Dendritic cell treated with granulocyte-macrophage colony-stimulating factor and Interleukin-4, amounts not matched to agents 40 ng/mL and 50 ng/mL, for 4 days (primary cell): ENCODE measurements around the gene EMB.
"Not testable (repeated sequence)": the region's sequence is repeated elsewhere in the genome, so short reads cannot be mapped to it uniquely, and the experiment has no call there.

ENCODE experiments used
- H3K27ac Mint-ChIP-seq: one replicate; pipeline ENCODE4 v1.8.0; 2022; ENCODE audit warnings: mild to moderate bottlenecking, mixed read lengths
- H3K27me3 Mint-ChIP-seq: one replicate; pipeline ENCODE4 v1.8.0; 2022; ENCODE audit warnings: mild to moderate bottlenecking, mixed read lengths
- H3K36me3 Mint-ChIP-seq: one replicate; pipeline ENCODE4 v1.8.0; 2022; ENCODE audit warnings: low read depth, mixed read lengths
- H3K4me1 Mint-ChIP-seq: one replicate; pipeline ENCODE4 v1.8.0; 2022; ENCODE audit warnings: low read depth, mixed read lengths
- H3K4me3 Mint-ChIP-seq: one replicate; pipeline ENCODE4 v1.8.0; 2022; ENCODE audit warnings: mild to moderate bottlenecking, moderate library complexity, mixed read lengths
- H3K9me3 Mint-ChIP-seq: one replicate; pipeline ENCODE4 v1.8.0; 2022; ENCODE audit warnings: mixed read lengths
- intact Hi-C: fragments of 100-400 bp; cut with micrococcal nuclease; formaldehyde crosslinking; loops from one replicate; pipeline ENCODE4 v1.15.0; 2022

Gene EMB, protein sequence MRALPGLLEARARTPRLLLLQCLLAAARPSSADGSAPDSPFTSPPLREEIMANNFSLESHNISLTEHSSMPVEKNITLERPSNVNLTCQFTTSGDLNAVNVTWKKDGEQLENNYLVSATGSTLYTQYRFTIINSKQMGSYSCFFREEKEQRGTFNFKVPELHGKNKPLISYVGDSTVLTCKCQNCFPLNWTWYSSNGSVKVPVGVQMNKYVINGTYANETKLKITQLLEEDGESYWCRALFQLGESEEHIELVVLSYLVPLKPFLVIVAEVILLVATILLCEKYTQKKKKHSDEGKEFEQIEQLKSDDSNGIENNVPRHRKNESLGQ

DNA sequence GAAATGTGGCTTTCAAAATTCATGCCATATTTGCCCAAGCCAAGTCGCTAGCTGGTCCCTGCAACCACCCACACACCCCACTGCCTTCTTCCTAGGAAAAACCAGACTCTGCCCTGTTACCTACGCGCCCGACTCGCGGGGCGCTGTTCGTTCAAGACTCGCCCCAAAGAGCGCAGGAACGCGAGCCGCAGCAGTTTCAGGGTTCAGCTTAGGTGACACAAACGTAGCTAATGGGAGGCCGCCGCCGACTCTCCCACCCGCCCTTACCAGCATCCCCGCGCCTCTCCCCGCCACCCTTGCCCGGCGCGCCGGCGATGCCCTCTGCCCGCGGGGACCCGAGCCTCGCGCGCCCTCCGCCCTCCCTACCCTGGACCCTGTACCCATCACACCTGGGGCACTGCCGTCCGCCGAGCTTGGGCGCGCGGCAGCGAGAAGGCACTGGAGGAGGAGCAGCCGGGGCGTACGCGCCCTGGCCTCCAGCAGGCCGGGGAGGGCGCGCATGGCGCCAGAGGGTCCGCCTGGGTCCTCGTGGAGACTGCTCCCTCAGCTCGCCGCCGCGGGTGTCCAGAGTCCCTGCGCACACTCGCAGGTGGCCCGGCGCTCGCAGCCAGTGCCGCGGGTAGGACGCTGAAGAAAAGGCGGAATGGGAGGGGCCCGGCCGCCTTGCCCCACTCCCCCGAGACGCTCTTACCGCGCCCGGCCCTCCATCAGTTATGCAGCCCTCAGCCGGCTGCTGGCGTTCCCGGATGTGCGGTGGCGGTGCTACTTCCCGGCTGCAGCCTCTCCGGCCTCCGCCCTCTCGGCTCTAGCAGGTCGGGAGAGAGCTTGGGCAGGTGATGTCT lies at the start of gene EMB:
EMB (minus strand) TSS at position 638 of the 842 bp plus-strand sequence; CDS start at position 501, 137 bp downstream.
- peak within 1 kb of the TSS; percentile 87 for H3K4me3 Mint-ChIP-seq
- peak within 1 kb of the TSS; percentile 91 for H3K27ac Mint-ChIP-seq
- H3K9me3 Mint-ChIP-seq = no peaks in the 10 kb centered on the region
- peaks cover 50% of the 10 kb centered on the region for H3K4me1 Mint-ChIP-seq
- no peaks in the 10 kb centered on the region for H3K27me3 Mint-ChIP-seq
- H3K36me3 Mint-ChIP-seq = peaks cover 23% of the 10 kb centered on the region
- intact Hi-C loops = loop anchor here (2.0 to 5.0 kb wide), 2 partner anchors 60 to 226 kb away; partner anchors contain the start of gene PARP8

DNA sequence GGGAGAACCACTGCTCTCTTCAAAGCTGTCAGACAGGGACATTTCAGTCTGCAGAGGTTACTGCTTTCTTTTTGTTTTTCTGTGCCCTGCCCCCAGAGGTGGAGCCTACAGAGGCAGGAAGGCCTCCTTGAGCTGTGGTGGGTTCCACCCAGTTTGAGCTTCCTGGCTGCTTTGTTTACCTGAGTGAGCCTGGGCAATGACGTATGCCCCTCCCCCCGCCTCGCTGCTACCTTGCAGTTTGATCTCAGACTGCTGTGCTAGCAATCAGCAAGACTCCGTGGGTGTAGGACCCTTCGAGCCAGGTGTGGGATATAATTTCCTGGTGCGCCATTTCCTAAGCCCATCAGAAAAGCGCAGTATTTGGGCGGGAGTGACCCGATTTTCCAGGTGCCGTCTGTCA lies 48.4 kb upstream of the EMB start:
- H3K4me1 Mint-ChIP-seq, H3K27ac Mint-ChIP-seq, H3K4me3 Mint-ChIP-seq, H3K27me3 Mint-ChIP-seq, intact Hi-C loops, H3K36me3 Mint-ChIP-seq: not testable (repeated sequence)
- peaks cover 12% of the 10 kb centered on the region for H3K9me3 Mint-ChIP-seq

DNA sequence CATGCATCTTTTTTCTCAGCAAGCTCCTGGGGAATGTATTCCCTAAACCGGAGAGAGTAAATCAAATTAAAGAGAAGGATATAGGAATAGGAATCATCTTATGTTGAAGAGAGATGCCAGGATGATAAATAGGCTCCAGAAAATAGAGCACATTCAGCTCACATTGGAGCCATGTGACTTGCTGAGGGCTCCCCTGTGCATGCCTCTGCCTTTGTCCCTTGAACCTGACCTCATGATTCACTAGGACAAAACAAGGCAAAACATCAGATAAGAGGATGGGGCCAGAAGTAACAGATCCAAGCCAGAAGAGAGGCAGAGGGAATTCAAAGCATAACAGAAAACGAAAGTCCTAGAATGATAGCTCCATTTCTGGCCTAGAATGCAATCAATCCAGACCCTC lies 37.7 kb upstream of the EMB start:
- H3K4me3 Mint-ChIP-seq, H3K36me3 Mint-ChIP-seq, H3K9me3 Mint-ChIP-seq, intact Hi-C loops, H3K27me3 Mint-ChIP-seq, H3K27ac Mint-ChIP-seq, H3K4me1 Mint-ChIP-seq: not testable (repeated sequence)

DNA sequence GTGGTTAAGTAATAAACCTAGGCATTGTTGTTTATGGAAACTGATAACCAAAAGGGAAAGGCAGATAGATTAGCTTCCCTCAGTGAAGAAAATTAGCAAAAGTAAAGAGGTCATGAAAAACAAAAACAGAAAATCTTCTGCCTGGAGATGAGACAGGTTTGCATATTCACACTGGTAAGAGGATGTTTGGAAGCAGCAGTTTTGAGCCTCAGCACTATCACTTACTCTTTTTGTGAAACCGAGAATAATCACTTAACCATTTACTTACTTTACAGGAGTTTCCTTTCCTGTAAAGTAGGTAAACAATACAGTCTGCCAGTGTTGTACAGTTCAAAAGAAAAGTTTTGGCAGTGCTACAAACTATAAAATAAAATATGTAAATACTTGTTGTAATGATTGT lies 35.5 kb upstream of the EMB start:
- no peaks in the 10 kb centered on the region for H3K36me3 Mint-ChIP-seq
- intact Hi-C loops = no loop called here
- peaks cover 8% of the 10 kb centered on the region for H3K9me3 Mint-ChIP-seq
- H3K4me1 Mint-ChIP-seq = no peaks in the 10 kb centered on the region
- H3K4me3 Mint-ChIP-seq = no peak overlapping the region
- H3K27me3 Mint-ChIP-seq = no peaks in the 10 kb centered on the region
- no peak overlapping the region for H3K27ac Mint-ChIP-seq

DNA sequence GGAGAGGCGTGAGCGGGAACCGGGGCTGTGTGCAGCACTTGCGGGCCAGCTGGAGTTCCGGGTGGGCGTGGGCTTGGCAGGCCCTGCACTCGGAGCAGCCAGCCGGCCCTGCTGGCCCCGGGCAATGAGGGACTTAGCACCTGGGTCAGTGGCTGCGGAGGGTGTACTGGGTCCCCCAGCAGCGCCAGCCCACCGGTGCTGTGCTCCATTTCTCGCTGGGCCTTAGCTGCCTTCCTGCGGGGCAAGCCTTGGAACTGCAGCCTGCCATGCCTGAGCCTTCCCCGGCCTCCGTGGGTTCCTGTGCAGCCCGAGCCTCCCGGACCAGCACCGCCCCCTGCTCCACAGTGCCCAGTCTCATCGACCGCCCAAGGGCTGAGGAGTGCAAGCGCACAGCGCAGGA lies 23.9 kb upstream of the EMB start:
- H3K4me1 Mint-ChIP-seq, H3K4me3 Mint-ChIP-seq, H3K27me3 Mint-ChIP-seq, H3K36me3 Mint-ChIP-seq, intact Hi-C loops, H3K27ac Mint-ChIP-seq: not testable (repeated sequence)
- H3K9me3 Mint-ChIP-seq = peaks cover 25% of the 10 kb centered on the region

DNA sequence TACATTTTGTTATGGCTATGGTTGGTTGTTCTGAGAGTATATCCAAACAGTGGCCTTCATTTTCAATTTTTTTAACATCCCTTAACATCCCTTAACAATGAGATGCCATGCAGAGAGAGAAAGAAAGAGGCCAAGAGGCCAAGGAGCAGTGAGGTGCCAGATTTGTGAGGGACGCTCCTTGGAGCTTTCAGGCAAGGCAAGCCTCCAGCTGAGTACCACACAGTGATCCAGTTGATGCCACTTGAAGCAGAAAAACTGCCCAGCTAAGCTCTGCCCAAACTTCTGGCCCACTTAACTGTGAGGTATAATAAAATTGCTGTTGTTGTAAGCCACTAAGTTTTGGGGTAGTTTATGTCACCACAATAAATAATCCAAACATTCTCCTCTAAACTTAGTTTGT lies 22.6 kb upstream of the EMB start:
- H3K4me1 Mint-ChIP-seq = peaks cover 4% of the 10 kb centered on the region
- H3K36me3 Mint-ChIP-seq = no peaks in the 10 kb centered on the region
- H3K27me3 Mint-ChIP-seq = no peaks in the 10 kb centered on the region
- no peak overlapping the region for H3K4me3 Mint-ChIP-seq
- H3K27ac Mint-ChIP-seq = no peak overlapping the region
- H3K9me3 Mint-ChIP-seq = peaks cover 19% of the 10 kb centered on the region
- intact Hi-C loops = no loop called here

DNA sequence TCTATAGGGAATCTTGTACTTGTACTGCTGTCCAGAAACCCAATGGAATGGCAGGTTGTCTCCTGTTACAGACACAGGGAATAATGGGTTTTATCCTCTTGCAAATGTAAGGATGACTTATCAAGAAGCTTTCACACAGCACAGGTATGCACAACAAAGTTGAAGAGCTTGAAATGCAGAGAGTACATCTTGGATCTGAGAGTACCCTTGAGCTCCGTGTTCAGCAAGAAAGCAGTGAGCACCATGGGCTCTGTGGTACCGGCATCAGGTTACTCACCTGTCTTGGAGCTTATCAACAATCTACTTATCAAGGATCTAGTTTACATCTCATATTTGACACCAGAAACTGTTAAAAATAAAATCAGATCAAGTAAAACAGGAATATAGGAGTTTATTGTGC lies 22.0 kb upstream of the EMB start:
- Mint-ChIP-seq H3K27me3 (no peaks in the 10 kb centered on the region), H3K36me3 (no peaks in the 10 kb centered on the region), H3K4me3 (no peak overlapping the region), H3K27ac (no peak overlapping the region), H3K9me3 (peaks cover 13% of the 10 kb centered on the region), H3K4me1 (peaks cover 10% of the 10 kb centered on the region)
- intact Hi-C loops = no loop called here

DNA sequence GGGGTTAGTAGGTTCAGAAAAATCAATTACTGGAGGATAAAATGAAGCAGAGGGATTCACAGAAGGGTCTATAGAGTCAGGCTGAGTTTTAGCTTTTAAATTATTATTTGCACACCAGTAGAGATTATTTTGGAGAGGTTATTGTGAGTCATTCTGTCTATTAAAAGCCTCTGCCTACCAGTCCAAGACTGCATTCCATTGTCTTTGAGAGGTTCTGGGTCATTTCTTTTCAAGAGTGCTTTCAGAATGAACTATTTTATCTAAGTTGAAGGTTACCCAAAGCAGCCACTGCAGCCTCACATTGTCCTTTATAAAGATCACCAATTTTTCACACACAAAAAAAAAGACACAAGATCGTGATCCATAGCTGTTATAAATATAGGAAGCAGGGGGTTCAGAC lies 21.5 kb upstream of the EMB start:
- H3K27ac Mint-ChIP-seq, H3K27me3 Mint-ChIP-seq, intact Hi-C loops, H3K9me3 Mint-ChIP-seq, H3K36me3 Mint-ChIP-seq, H3K4me3 Mint-ChIP-seq: not testable (repeated sequence)
- peaks cover 15% of the 10 kb centered on the region for H3K4me1 Mint-ChIP-seq

DNA sequence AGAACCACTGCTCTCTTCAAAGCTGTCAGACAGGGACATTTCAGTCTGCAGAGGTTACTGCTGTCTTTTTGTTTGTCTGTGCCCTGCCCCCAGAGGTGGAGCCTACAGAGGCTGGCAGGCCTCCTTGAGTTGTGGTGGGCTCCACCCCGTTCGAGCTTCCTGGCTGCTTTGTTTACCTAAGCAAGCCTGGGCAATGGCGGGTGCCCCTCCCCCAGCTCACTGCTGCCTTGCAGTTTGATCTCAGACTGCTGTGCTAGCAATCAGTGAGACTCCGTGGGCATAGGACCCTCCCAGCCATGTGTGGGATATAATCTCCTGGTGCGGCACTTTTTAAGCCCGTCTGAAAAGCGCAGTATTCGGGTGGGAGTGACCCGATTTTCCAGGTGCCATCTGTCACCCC lies 17.3 kb upstream of the EMB start:
- H3K36me3 Mint-ChIP-seq, H3K27ac Mint-ChIP-seq, intact Hi-C loops, H3K27me3 Mint-ChIP-seq, H3K4me3 Mint-ChIP-seq: not testable (repeated sequence)
- H3K4me1 Mint-ChIP-seq = peaks cover 21% of the 10 kb centered on the region
- peaks cover 14% of the 10 kb centered on the region for H3K9me3 Mint-ChIP-seq

DNA sequence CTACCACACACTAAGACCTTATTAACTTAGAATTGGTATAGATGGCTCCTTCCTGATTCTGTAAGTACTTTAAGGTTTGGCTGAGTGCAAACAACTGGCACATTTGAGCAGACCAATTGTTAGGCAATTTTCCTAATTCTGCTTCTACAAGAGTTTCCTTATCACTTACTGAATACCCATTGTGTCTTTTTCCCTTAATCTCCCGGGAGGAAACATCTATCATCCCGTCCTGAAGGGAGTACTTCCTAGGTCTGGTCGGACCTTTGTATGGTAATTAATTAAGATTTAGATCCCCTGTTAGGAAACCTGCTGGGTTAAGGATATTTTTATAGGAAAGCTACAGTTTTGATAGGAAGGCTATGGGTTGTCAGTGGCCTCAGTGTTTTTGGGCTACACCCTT lies 8.2 kb upstream of the EMB start:
- Mint-ChIP-seq H3K27ac (peak overlapping the region; percentile 24), H3K4me1 (peaks cover 21% of the 10 kb centered on the region)
- H3K9me3 Mint-ChIP-seq, H3K4me3 Mint-ChIP-seq, H3K36me3 Mint-ChIP-seq, H3K27me3 Mint-ChIP-seq, intact Hi-C loops: not testable (repeated sequence)

DNA sequence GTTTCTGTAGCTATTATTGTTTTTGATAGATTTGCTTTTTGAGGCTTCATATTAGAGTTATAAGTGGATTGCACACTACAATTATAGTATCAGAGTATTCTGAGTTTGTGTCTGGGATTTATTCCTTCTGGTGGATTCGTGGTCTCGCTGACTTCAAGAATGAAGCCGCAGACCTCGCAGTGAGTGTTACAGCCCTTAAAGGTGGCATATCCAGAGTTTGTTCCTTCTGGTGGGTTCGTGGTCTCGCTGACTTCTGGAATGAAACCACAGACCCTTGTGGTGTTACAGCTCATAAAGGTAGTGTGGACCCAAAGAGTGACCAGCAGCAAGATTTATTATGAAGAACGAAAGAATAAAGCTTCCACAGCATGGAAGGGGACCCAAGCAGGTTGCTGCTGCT lies 6.9 kb upstream of the EMB start:
- Mint-ChIP-seq H3K9me3 (no peaks in the 10 kb centered on the region), H3K36me3 (no peaks in the 10 kb centered on the region), H3K4me3 (no peak overlapping the region), H3K4me1 (peaks cover 25% of the 10 kb centered on the region), H3K27ac (no peak overlapping the region), H3K27me3 (no peaks in the 10 kb centered on the region)
- intact Hi-C loops = no loop called here

DNA sequence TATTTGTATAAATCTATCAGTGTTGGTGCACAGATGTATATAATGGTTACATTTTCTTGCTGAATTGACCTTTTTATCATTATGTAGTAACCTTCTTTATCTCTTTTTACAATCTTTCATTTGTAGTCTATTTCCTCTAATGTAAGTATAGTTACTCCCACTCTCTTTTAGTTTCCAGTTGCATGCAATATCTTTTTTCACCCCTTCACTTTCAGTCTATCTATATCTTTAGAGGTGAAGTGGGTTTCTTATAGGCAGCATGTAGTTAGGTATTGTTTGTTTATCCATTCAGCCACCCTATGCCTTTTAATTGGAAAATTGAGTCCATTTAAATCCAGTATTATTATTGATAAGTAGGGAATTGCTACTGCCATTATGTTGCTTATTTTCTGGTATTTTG lies 6.1 kb upstream of the EMB start:
- Mint-ChIP-seq H3K4me3 (no peak overlapping the region), H3K9me3 (no peaks in the 10 kb centered on the region), H3K36me3 (no peaks in the 10 kb centered on the region), H3K27ac (no peak overlapping the region), H3K4me1 (peaks cover 31% of the 10 kb centered on the region), H3K27me3 (no peaks in the 10 kb centered on the region)
- intact Hi-C loops = no loop called here

DNA sequence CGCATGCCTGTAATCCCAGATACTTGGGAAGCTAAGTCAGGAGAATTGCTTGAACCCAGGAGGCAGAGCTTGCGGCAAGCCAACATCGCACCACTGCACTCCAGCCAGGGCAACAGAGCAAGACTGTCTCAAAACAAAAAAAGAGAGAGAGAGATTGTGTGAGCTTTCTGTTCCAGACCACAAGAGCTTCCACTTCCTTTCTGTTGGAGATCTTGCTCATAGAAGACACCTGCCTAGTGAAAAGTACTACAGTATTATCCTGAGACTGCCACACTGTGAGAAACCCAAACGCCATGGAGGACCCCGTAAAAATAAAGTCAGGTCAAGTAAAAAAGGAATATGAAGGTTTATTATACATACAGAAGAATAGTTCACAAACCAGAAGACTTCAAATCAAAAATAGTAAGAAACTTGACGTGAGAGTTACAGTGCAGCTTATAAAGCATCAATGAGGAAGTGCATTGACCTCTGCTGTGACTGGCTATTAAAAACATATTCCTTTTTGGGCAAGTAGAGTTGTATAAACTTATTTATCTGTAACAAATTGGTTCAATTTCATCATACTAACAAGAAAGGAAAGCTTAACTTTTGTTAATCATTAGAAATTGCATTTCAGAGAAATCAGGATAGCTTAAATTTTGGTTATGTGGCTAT lies 4.3 kb upstream of the EMB start:
- Mint-ChIP-seq H3K9me3 (no peaks in the 10 kb centered on the region), H3K36me3 (peaks cover 9% of the 10 kb centered on the region), H3K4me1 (peaks cover 31% of the 10 kb centered on the region), H3K27ac (peak overlapping the region; percentile 85), H3K27me3 (no peaks in the 10 kb centered on the region), H3K4me3 (peak overlapping the region; percentile 64)
- intact Hi-C loops = no loop called here
